HCT116 (cell line): ENCODE data around the gene MKNK1.

Source experiments
- ATF3 ChIP-seq: IDR thresholded peaks from 2 replicates; pipeline ENCODE4 v1.6.1; 2012
- CTCF ChIP-seq, 3 experiments: fragments of 200-600 bp in 1 of 3; sonication (generic) in 1 of 3; IDR thresholded peaks in 2 of 3; conservative IDR thresholded peaks in 1 of 3; 2 replicates each; pipeline ENCODE4 v1.5.1; 2012 to 2017; ENCODE audit warnings: low read depth in 2 of 3, low read length in 2 of 3, antibody characterized with exemption in 1 of 3, borderline replicate concordance in 1 of 3, control low read depth in 1 of 3, mild to moderate bottlenecking in 1 of 3, mixed read lengths in 1 of 3, mixed run types in 1 of 3, moderate library complexity in 1 of 3; ENCODE audit not compliant: insufficient read depth in 1 of 3
- EGR1 ChIP-seq: IDR thresholded peaks from 2 replicates; pipeline ENCODE4 v1.6.1; 2012; ENCODE audit warnings: low read depth
- MAX ChIP-seq: IDR thresholded peaks from 2 replicates; pipeline ENCODE4 v1.6.1; 2012
- POLR2AphosphoS5 ChIP-seq: IDR thresholded peaks from 2 replicates; pipeline ENCODE4 v1.6.1; 2011; ENCODE audit warnings: mild to moderate bottlenecking, low read depth, low read length, moderate library complexity

GRCh38 chr1:46615088-46615487 is 11.0 kb upstream of the MKNK1 start:
- TF ChIP-seq MAX (no peak), CTCF (IDR thresholded peaks at IDR 0.05 in 2 of 3, conservative IDR thresholded peaks at IDR 0.05 in 1 of 3; ENCODE audit: borderline replicate concordance in 1 of 3, insufficient read depth in 1 of 3, low read depth in 2 of 3, low read length in 2 of 3) (no peak), ATF3 (no peak), POLR2AphosphoS5 (no peak), EGR1 (0 out of 2 replicates have a peak, but pooled peaks have one; percentile 31)
